A549 (cell line): ENCODE results near the gene PROB1. TPM values are rescaled to one million over a fixed set of nuclear protein-coding genes. Genes with fewer than 3 reads are reported as not detected.
A peak's percentile ranks its signal among the peaks of the same experiment; 100 is the strongest.

Experiments
- ATAC-seq, 2 experiments: fragments of 200-7000 bp in 1 of 2; fragments of >200 bp in 1 of 2; cut with Nextera tagmentation in 1 of 2; cut with Tn5 transposase in 1 of 2; 3 replicates each; pipeline versions ENCODE4 v1.8.0 to v1.9.1; 2018 to 2020; ENCODE audit warnings: mild to moderate bottlenecking in 1 of 2, moderate library complexity in 1 of 2
- CTCF ChIA-PET: fragments of 300-600 bp; sonication (Branson Sonifier 250); formaldehyde crosslinking; extraction: SDS; loops from one replicate; lab custom pipeline; 2021; ENCODE audit warnings: antibody characterized with exemption, inconsistent platforms; lab: Yijun Ruan, JAX
- POLR2A ChIA-PET: fragments of 350-600 bp; formaldehyde crosslinking; extraction: SDS; loops from one replicate; lab custom pipeline; 2021; ENCODE audit warnings: antibody characterized with exemption, inconsistent platforms; lab: Yijun Ruan, JAX
- DNase-seq, 2 experiments: peaks; one replicate each; pipeline versions ENCODE4 v3.0.0 to v3.0.0-alpha.2; 2011 to 2016; ENCODE audit warnings: low read depth in 1 of 2, low spot score in 1 of 2
- FAIRE-seq: peaks from 2 replicates; lab custom pipeline; 2011; peaks lifted over from hg19 to GRCh38; lab: Jason Lieb, UNC
- H3K27ac ChIP-seq, 2 experiments: fragments of >200 bp; sonication (Bioruptor Twin); formaldehyde crosslinking; 3 replicates each; pipeline ENCODE4 v1.5.1; 2016 to 2017
- H3K4me1 ChIP-seq: fragments of >200 bp; sonication (Bioruptor Twin); formaldehyde crosslinking; 3 replicates; pipeline ENCODE4 v1.6.1; 2016
- H3K4me2 ChIP-seq: fragments of >200 bp; sonication (Bioruptor Twin); formaldehyde crosslinking; 3 replicates; pipeline ENCODE4 v1.6.1; 2016
- H3K4me3 ChIP-seq: fragments of >200 bp; sonication (Bioruptor Twin); formaldehyde crosslinking; 3 replicates; pipeline ENCODE4 v1.5.1; 2016
- H3K9me3 ChIP-seq: fragments of >200 bp; sonication (Bioruptor Twin); formaldehyde crosslinking; 3 replicates; pipeline ENCODE4 v1.6.1; 2016
- CBX2 ChIP-seq: fragments of 200-600 bp; sonication (generic); IDR thresholded peaks from 2 replicates; pipeline ENCODE4 v1.6.1; 2016; ENCODE audit warnings: low read depth, mild to moderate bottlenecking, borderline replicate concordance
- CBX8 ChIP-seq: fragments of 200-600 bp; sonication (generic); IDR thresholded peaks from 2 replicates; pipeline ENCODE4 v1.6.1; 2016
- EHF ChIP-seq: fragments of 250-450 bp; sonication (Bioruptor Pico); IDR thresholded peaks from 2 replicates; pipeline ENCODE4 v1.5.0; 2020; ENCODE audit warnings: mild to moderate bottlenecking
- EP300 ChIP-seq, 2 experiments: fragments of >200 bp; sonication (Bioruptor Twin); formaldehyde crosslinking; IDR thresholded peaks; 2 replicates in 1 of 2; 3 replicates in 1 of 2; pipeline ENCODE4 v1.6.1; 2016 to 2017
- ESRRA ChIP-seq: fragments of 150-350 bp; IDR thresholded peaks from 2 replicates; pipeline ENCODE4 v1.6.1; 2014; ENCODE audit warnings: mild to moderate bottlenecking, low read length, borderline replicate concordance
- FOSB ChIP-seq: fragments of 250-450 bp; sonication (Bioruptor Pico); IDR thresholded peaks from 2 replicates; pipeline ENCODE4 v1.5.0; 2020; ENCODE audit warnings: mild to moderate bottlenecking, moderate library complexity
- FOXS1 ChIP-seq: fragments of 250-450 bp; sonication (Bioruptor Pico); IDR thresholded peaks from 2 replicates; pipeline ENCODE4 v1.5.0; 2020; ENCODE audit warnings: mild to moderate bottlenecking, moderate library complexity
- HDAC2 ChIP-seq: fragments of 200-600 bp; sonication (generic); IDR thresholded peaks from 2 replicates; pipeline ENCODE4 v1.6.1; 2016
- HEYL ChIP-seq: fragments of 250-450 bp; sonication (Bioruptor Pico); IDR thresholded peaks from 2 replicates; pipeline ENCODE4 v1.8.0; 2021; ENCODE audit warnings: mild to moderate bottlenecking, moderate library complexity
- HOXA7 ChIP-seq: fragments of 250-450 bp; sonication (Bioruptor Pico); IDR thresholded peaks from 2 replicates; pipeline ENCODE4 v1.5.0; 2020; ENCODE audit warnings: mild to moderate bottlenecking, moderate library complexity
- HOXB13 ChIP-seq: fragments of 250-450 bp; sonication (Bioruptor Pico); IDR thresholded peaks from 2 replicates; pipeline ENCODE4 v1.5.0; 2020; ENCODE audit warnings: low read depth, mild to moderate bottlenecking, moderate library complexity
- HOXB5 ChIP-seq: fragments of 250-450 bp; sonication (Bioruptor Pico); IDR thresholded peaks from 2 replicates; pipeline ENCODE4 v1.5.0; 2020; ENCODE audit warnings: mild to moderate bottlenecking, moderate library complexity
- JUN ChIP-seq, 2 experiments: fragments of >200 bp; sonication (Bioruptor Twin); formaldehyde crosslinking; IDR thresholded peaks; 2 replicates in 1 of 2; 3 replicates in 1 of 2; pipeline ENCODE4 v1.6.1; 2016 to 2017
- KDM1A ChIP-seq: fragments of 200-600 bp; sonication (generic); IDR thresholded peaks from 2 replicates; pipeline ENCODE4 v1.6.1; 2016; ENCODE audit warnings: low read depth, mild to moderate bottlenecking
- KDM5A ChIP-seq: fragments of 200-600 bp; sonication (generic); IDR thresholded peaks from 2 replicates; pipeline ENCODE4 v1.6.1; 2016; ENCODE audit warnings: antibody characterized with exemption, mild to moderate bottlenecking
- MAZ ChIP-seq: fragments of 150-350 bp; IDR thresholded peaks from 2 replicates; pipeline ENCODE4 v1.6.1; 2014; ENCODE audit warnings: antibody characterized with exemption, low read depth, low read length, borderline replicate concordance
- MYC ChIP-seq: IDR thresholded peaks from 2 replicates; pipeline ENCODE4 v1.6.1; 2012; ENCODE audit warnings: mild to moderate bottlenecking, inconsistent platforms, low read length, improper control_type of control experiment, borderline replicate concordance
- NFE2L2 ChIP-seq: fragments of 150-350 bp; conservative IDR thresholded peaks from 2 replicates; pipeline ENCODE4 v1.6.1; 2014; ENCODE audit warnings: low read length
- NPAS2 ChIP-seq: fragments of 250-450 bp; sonication (Bioruptor Pico); IDR thresholded peaks from 2 replicates; pipeline ENCODE4 v1.8.0; 2022; ENCODE audit warnings: mild to moderate bottlenecking, moderate library complexity, borderline replicate concordance
- NR3C1 ChIP-seq: fragments of >200 bp; sonication (Bioruptor Twin); formaldehyde crosslinking; IDR thresholded peaks from 3 replicates; pipeline ENCODE4 v1.6.1; 2017
- POLR2A ChIP-seq: IDR thresholded peaks from 2 replicates; pipeline ENCODE4 v1.6.1; 2012; ENCODE audit warnings: mild to moderate bottlenecking, low read length
- RAD21 ChIP-seq, 2 experiments: fragments of >200 bp in 1 of 2; sonication (Bioruptor Twin) in 1 of 2; formaldehyde crosslinking in 1 of 2; IDR thresholded peaks in 1 of 2; conservative IDR thresholded peaks in 1 of 2; 2 replicates in 1 of 2; 3 replicates in 1 of 2; pipeline ENCODE4 v1.6.1; 2012 to 2018; ENCODE audit warnings: inconsistent platforms in 1 of 2
- RARB ChIP-seq: fragments of 250-450 bp; sonication (Bioruptor Pico); IDR thresholded peaks from 2 replicates; pipeline ENCODE4 v1.8.0; 2021; ENCODE audit warnings: mild to moderate bottlenecking, moderate library complexity
- REST ChIP-seq: fragments of 200-600 bp; sonication (generic); IDR thresholded peaks from 2 replicates; pipeline ENCODE4 v1.6.1; 2016; ENCODE audit warnings: antibody characterized with exemption, mild to moderate bottlenecking, moderate library complexity
- RFX5 ChIP-seq: fragments of 450-650 bp; IDR thresholded peaks from 2 replicates; pipeline ENCODE4 v1.7.1; 2014; ENCODE audit warnings: antibody characterized with exemption, mild to moderate bottlenecking, moderate library complexity
- SMC3 ChIP-seq: fragments of >200 bp; sonication (Bioruptor Twin); formaldehyde crosslinking; IDR thresholded peaks from 3 replicates; pipeline ENCODE4 v1.6.1; 2018; ENCODE audit warnings: inconsistent platforms
- SREBF2 ChIP-seq: fragments of 450-650 bp; IDR thresholded peaks from 2 replicates; pipeline ENCODE4 v1.6.1; 2014; ENCODE audit warnings: mild to moderate bottlenecking, moderate library complexity
- TFCP2L1 ChIP-seq: fragments of 250-450 bp; sonication (Bioruptor Pico); IDR thresholded peaks from 2 replicates; pipeline ENCODE4 v1.5.0; 2021; ENCODE audit warnings: mild to moderate bottlenecking
- TP53 ChIP-seq: fragments of 250-450 bp; sonication (Bioruptor Pico); IDR thresholded peaks from 2 replicates; pipeline ENCODE4 v1.5.0; 2021; ENCODE audit warnings: mild to moderate bottlenecking, moderate library complexity
- USF2 ChIP-seq: fragments of 450-650 bp; IDR thresholded peaks from 2 replicates; pipeline ENCODE4 v1.6.1; 2014; ENCODE audit warnings: antibody characterized with exemption
- ZFP36 ChIP-seq: fragments of 450-650 bp; IDR thresholded peaks from 2 replicates; pipeline ENCODE4 v1.6.1; 2014; ENCODE audit warnings: borderline replicate concordance; ENCODE audit not compliant: partially characterized antibody
- ZNF302 ChIP-seq: fragments of 250-450 bp; sonication (Bioruptor Pico); IDR thresholded peaks from 2 replicates; pipeline ENCODE4 v1.9.0; 2021; ENCODE audit warnings: inconsistent platforms, mild to moderate bottlenecking, moderate library complexity
- WGBS: methylation state at CpG from one replicate; pipeline ENCODE4 v1.1.6; 2017; ENCODE audit errors: missing lambda C conversion rate; 5-methylcytosine and 5-hydroxymethylcytosine counted together
- polyA plus RNA-seq, 4 experiments: library from polyadenylated mRNA; depleted of rRNA in 3 of 4; stranded (reverse); fragments of >200 nt; fragmentation: RNase III in 1 of 4; extraction: RNeasy Plus Mini Kit Qiagen cat#74134 plus additional on column Dnase treatment in 1 of 4; gene quantifications; 2 replicates in 3 of 4; 3 replicates in 1 of 4; pipeline ENCODE4 v1.2.3, GENCODE V29; 2011 to 2017
- TF ChIP-seq, protein P1 (sequence below): fragments of 250-450 bp; sonication (Bioruptor Pico); IDR thresholded peaks from 2 replicates; pipeline ENCODE4 v1.5.0; 2020; ENCODE audit warnings: low read depth, mild to moderate bottlenecking, moderate library complexity
- TF ChIP-seq, protein P2 (sequence below): fragments of >200 bp; sonication (Bioruptor Twin); formaldehyde crosslinking; IDR thresholded peaks from 2 replicates; pipeline ENCODE4 v1.6.1; 2016
- TF ChIP-seq, protein P3 (sequence below): fragments of 250-450 bp; sonication (Bioruptor Pico); IDR thresholded peaks from 2 replicates; pipeline ENCODE4 v1.5.0; 2021; ENCODE audit warnings: mild to moderate bottlenecking, moderate library complexity, borderline replicate concordance

PROB1 gene
- polyA plus RNA-seq, 2 of the 4 experiments (the other 2 are of a cell fraction), result 0.23 to 0.48 TPM

DNA sequence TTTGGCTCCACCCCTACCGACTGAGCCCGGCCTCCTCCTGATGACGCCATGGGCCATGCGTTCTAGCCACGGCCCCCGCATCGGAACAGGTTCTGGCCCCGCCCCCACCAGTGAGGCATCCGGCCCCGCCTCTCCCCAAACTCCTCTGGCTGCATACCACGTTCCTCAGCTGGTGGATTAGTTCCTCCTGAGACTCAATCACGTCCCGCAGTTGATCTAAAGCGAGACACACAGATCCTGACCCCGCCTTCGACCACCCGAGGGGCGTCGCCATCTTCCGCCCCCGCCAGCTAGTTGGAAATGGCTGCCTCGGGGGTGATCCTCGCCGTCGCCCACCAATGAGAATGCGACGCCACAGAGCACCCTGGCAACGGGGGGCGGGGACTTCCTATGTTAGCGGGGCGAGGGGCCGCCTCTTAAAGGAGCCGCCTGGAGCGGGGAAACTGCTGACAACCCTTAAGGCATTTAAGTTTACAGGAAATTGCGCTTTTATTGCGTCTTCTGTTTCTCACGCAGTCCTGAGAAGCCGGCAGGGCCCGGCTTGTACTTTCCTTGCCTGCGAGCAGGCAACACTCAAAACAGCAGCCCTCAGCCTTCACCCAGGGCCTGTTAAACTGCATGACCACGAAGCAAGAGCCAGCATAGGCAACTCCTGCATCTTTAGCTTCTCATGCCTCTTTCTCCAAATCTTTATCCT, 9.0 kb upstream of the PROB1 start, which contains the start of gene SPATA24:
SPATA24 (minus strand) TSS at position 303 of the 697 bp plus-strand sequence; CDS start at position 274, 29 bp downstream.
- CTCF ChIA-PET, result interaction anchor here (1.1 to 6.1 kb wide), 3 partner anchors 12 to 62 kb away, joined by 3 to 48 read pairs (median 16); partner anchors contain the start of gene PAIP2
- TF ChIP-seq USF2 (no peak), NFE2L2 (no peak), SREBF2 (no peak), MYC (peak; percentile 69), JUN (IDR thresholded peaks at IDR 0.05) (peak in 1 of 2 experiments; percentile 47; a peak in 1 of 5 replicates), ZNF302 (CRISPR knock-in tag) (no peak), ESRRA (no peak), CBX2 (no peak), TP53 (CRISPR knock-in tag) (no peak), RFX5 (no peak; the same call in 1 of the 2 replicates), EP300 (IDR thresholded peaks at IDR 0.05) (no peak), HOXA7 (CRISPR knock-in tag) (no peak), POLR2A (peak; percentile 36), CBX8 (no peak), RAD21 (conservative IDR thresholded peaks at IDR 0.05 in 1 of 2, IDR thresholded peaks at IDR 0.05 in 1 of 2) (no peak), EHF (no peak), FOXS1 (CRISPR knock-in tag) (no peak), FOSB (CRISPR knock-in tag) (no peak), KDM5A (no peak), SMC3 (no peak), KDM1A (no peak), HEYL (CRISPR knock-in tag) (no peak), ZFP36 (no peak), HOXB13 (CRISPR knock-in tag) (no peak), NPAS2 (CRISPR knock-in tag) (no peak), NR3C1 (no peak), TFCP2L1 (CRISPR knock-in tag) (no peak), REST (no peak), RARB (CRISPR knock-in tag) (no peak), HDAC2 (no peak), MAZ (no peak), HOXB5 (no peak)
- TF ChIP-seq, protein P1, sequence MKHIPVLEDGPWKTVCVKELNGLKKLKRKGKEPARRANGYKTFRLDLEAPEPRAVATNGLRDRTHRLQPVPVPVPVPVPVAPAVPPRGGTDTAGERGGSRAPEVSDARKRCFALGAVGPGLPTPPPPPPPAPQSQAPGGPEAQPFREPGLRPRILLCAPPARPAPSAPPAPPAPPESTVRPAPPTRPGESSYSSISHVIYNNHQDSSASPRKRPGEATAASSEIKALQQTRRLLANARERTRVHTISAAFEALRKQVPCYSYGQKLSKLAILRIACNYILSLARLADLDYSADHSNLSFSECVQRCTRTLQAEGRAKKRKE (CRISPR knock-in tag), result no peak
- TF ChIP-seq, protein P2, sequence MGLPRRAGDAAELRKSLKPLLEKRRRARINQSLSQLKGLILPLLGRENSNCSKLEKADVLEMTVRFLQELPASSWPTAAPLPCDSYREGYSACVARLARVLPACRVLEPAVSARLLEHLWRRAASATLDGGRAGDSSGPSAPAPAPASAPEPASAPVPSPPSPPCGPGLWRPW, result no peak
- TF ChIP-seq, protein P3, sequence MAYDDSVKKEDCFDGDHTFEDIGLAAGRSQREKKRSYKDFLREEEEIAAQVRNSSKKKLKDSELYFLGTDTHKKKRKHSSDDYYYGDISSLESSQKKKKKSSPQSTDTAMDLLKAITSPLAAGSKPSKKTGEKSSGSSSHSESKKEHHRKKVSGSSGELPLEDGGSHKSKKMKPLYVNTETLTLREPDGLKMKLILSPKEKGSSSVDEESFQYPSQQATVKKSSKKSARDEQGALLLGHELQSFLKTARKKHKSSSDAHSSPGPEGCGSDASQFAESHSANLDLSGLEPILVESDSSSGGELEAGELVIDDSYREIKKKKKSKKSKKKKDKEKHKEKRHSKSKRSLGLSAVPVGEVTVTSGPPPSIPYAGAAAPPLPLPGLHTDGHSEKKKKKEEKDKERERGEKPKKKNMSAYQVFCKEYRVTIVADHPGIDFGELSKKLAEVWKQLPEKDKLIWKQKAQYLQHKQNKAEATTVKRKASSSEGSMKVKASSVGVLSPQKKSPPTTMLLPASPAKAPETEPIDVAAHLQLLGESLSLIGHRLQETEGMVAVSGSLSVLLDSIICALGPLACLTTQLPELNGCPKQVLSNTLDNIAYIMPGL (CRISPR knock-in tag), result no peak

More for the DNA sequence above, 9.0 kb upstream of the PROB1 start, which contains the start of gene SPATA24:
- ATAC-seq (peak; percentile 89 to 95), DNase-seq (peak; percentile 96 to 97), FAIRE-seq (no peak)
- Histone ChIP-seq H3K4me1 (peaks cover 12% of the 10 kb centered on the region), H3K4me3 (peak within 1 kb of the TSS; percentile 45), H3K27ac (peak within 1 kb of the TSS; percentile 86 to 91), H3K4me2 (peak within 1 kb of the TSS; percentile 71), H3K9me3 (no peaks in the 10 kb centered on the region)
- POLR2A ChIA-PET, result interaction anchor here (1.0 kb wide), 2 partner anchors 36 to 110 kb away, joined by 4 to 5 read pairs; partner anchors contain the start of gene DNAJC18
- WGBS, result 2% methylated on average over 21 of the region's 41 CpGs
